Fibroblast of lung (primary cell): ENCODE data around the gene DUSP3. TPM values are rescaled to one million over a fixed set of nuclear protein-coding genes. Genes with fewer than 3 reads are reported as not detected.

Experiments
- DNase-seq, 2 donors: peaks; one replicate each; pipeline versions ENCODE4 v3.0.0 to v3.0.0-alpha.2; 2010; ENCODE audit warnings: low read depth in 2 of 2
- H2AFZ ChIP-seq: 2 replicates; pipeline ENCODE4 v1.5.1; 2012; ENCODE audit warnings: low read length, control low read depth, inconsistent platforms
- H3K27ac ChIP-seq: 2 replicates; pipeline ENCODE4 v1.5.1; 2011; ENCODE audit warnings: low read length, control low read depth; ENCODE audit not compliant: insufficient read depth
- H3K27me3 ChIP-seq: 2 replicates; pipeline ENCODE4 v1.5.1; 2011; ENCODE audit warnings: mild to moderate bottlenecking, low read length; ENCODE audit not compliant: control insufficient read depth, insufficient read depth
- H3K36me3 ChIP-seq: 2 replicates; pipeline ENCODE4 v1.5.1; 2011; ENCODE audit warnings: low read length; ENCODE audit not compliant: control insufficient read depth, insufficient read depth
- H3K4me1 ChIP-seq: 2 replicates; pipeline ENCODE4 v1.5.1; 2011; ENCODE audit warnings: low read length; ENCODE audit not compliant: control insufficient read depth, insufficient read depth; ENCODE audit errors: extremely low read depth
- H3K4me2 ChIP-seq: 2 replicates; pipeline ENCODE4 v1.5.1; 2011; ENCODE audit warnings: low read length, control low read depth; ENCODE audit not compliant: insufficient read depth; ENCODE audit errors: extremely low read depth
- H3K4me3 ChIP-seq, 4 experiments: fragments of 200-600 bp in 1 of 4; sonication (generic) in 1 of 4; replicated peaks in 1 of 4; 2 replicates each; pipeline ENCODE4 v1.5.1; 2011 to 2016; ENCODE audit warnings: low read length in 4 of 4, low read depth in 3 of 4, mild to moderate bottlenecking in 3 of 4, control low read depth in 2 of 4, inconsistent platforms in 1 of 4, mixed read lengths in 1 of 4; ENCODE audit not compliant: insufficient read depth in 1 of 4; ENCODE audit errors: control extremely low read depth in 1 of 4
- H3K79me2 ChIP-seq: 2 replicates; pipeline ENCODE4 v1.5.1; 2012; ENCODE audit warnings: mild to moderate bottlenecking, low read length, inconsistent platforms; ENCODE audit not compliant: control insufficient read depth, insufficient read depth
- H3K9ac ChIP-seq: 2 replicates; pipeline ENCODE4 v1.5.1; 2011; ENCODE audit warnings: mild to moderate bottlenecking, low read length, control low read depth; ENCODE audit not compliant: insufficient read depth
- H3K9me3 ChIP-seq: 2 replicates; pipeline ENCODE4 v1.5.1; 2012; ENCODE audit warnings: low read depth, low read length; ENCODE audit not compliant: control insufficient read depth, insufficient read depth
- H4K20me1 ChIP-seq: 2 replicates; pipeline ENCODE4 v1.5.1; 2011; ENCODE audit warnings: low read length; ENCODE audit not compliant: control insufficient read depth, insufficient read depth; ENCODE audit errors: extremely low read depth
- EZH2 ChIP-seq: IDR thresholded peaks from 2 replicates; pipeline ENCODE4 v1.5.1; 2012; ENCODE audit warnings: low read length, control low read depth, mild to moderate bottlenecking; ENCODE audit errors: missing control alignments
- polyA plus RNA-seq, 2 donors: library from polyadenylated mRNA; depleted of rRNA in 1 of 2; stranded (reverse) in 1 of 2; unstranded in 1 of 2; fragments of >200 nt; gene quantifications; 2 replicates each; pipeline ENCODE4 v1.2.1, GENCODE V29; 2011 to 2012; ENCODE audit warnings: missing spikeins in 1 of 2
- total RNA-seq: library from RNA; depleted of rRNA; stranded (reverse); fragments of >200 nt; gene quantifications from 2 replicates; pipeline ENCODE4 v1.2.1, GENCODE V29; 2014
- TF ChIP-seq, protein P1 (sequence below), 2 donors: IDR thresholded peaks in 1 of 2; conservative IDR thresholded peaks in 1 of 2; 1 replicate in 1 of 2; 2 replicates in 1 of 2; pipeline ENCODE4 v1.5.1; 2011 to 2012; ENCODE audit warnings: low read length in 2 of 2, control low read depth in 1 of 2, inconsistent platforms in 1 of 2, low read depth in 1 of 2, mild to moderate bottlenecking in 1 of 2

The DUSP3 gene
- total and polyA plus RNA-seq, 2 donors (not counting 1 experiment from before 2014, with no cell fraction given), result 51.2 to 55.9 TPM

DNA sequence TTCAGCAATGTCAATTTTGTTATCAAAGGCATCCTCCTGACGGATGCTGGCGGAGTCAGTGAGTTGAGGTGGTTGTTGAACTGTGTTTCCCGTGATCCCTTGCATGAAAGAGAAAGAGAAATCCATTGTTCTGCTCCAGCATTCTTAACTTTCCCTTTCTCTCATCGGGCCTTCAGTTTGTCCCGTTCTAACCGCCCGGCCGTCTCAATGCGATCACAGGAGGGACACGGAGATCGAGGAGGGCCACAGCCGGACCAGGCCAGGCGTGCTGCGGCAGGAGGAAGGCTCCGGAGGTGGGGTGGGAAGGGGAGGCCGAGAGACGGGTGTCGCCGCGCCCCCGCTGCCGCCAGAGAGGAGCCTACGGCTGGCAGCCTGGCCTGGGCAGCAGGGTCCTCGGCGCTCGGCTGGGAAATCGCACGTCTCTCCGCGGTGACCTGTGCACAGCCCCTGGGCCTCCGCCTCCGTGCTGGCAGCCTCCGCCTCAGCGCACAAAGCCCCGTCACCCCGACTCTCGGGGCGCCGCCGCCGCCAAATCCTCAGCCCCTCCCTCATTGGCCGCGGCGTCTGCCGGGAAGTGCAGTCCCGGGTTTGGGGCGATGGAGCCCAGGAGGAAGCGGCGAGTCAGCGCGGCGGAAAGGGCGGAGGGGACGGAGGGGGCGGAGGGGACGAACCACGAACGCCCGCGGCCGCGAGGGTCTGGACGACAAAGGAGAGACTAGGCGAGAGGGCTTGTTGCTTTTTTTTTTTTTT lies 58.3 kb downstream of the DUSP3 start:
- Histone ChIP-seq H3K36me3 (no peaks in the 10 kb centered on the region), H2AFZ (peak overlapping the region; percentile 90), H3K27ac (peak overlapping the region; percentile 82), H3K4me2 (peak overlapping the region; percentile 78), H3K4me3 (peak overlapping the region; percentile 38 to 62 (median 52)), H3K79me2 (no peaks in the 10 kb centered on the region), H3K27me3 (no peaks in the 10 kb centered on the region), H3K4me1 (peaks cover 6% of the 10 kb centered on the region), H4K20me1 (no peaks in the 10 kb centered on the region), H3K9ac (peak overlapping the region; percentile 76), H3K9me3 (no peaks in the 10 kb centered on the region)
- TF ChIP-seq, protein P1, sequence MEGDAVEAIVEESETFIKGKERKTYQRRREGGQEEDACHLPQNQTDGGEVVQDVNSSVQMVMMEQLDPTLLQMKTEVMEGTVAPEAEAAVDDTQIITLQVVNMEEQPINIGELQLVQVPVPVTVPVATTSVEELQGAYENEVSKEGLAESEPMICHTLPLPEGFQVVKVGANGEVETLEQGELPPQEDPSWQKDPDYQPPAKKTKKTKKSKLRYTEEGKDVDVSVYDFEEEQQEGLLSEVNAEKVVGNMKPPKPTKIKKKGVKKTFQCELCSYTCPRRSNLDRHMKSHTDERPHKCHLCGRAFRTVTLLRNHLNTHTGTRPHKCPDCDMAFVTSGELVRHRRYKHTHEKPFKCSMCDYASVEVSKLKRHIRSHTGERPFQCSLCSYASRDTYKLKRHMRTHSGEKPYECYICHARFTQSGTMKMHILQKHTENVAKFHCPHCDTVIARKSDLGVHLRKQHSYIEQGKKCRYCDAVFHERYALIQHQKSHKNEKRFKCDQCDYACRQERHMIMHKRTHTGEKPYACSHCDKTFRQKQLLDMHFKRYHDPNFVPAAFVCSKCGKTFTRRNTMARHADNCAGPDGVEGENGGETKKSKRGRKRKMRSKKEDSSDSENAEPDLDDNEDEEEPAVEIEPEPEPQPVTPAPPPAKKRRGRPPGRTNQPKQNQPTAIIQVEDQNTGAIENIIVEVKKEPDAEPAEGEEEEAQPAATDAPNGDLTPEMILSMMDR (conservative IDR thresholded peaks at IDR 0.05 in 1 of 2, IDR thresholded peaks at IDR 0.05 in 1 of 2; ENCODE audit: low read depth in 1 of 2, low read length in 2 of 2), result no peak
- TF ChIP-seq EZH2, result no peak
- peak; percentile 59 to 67 for DNase-seq

DNA sequence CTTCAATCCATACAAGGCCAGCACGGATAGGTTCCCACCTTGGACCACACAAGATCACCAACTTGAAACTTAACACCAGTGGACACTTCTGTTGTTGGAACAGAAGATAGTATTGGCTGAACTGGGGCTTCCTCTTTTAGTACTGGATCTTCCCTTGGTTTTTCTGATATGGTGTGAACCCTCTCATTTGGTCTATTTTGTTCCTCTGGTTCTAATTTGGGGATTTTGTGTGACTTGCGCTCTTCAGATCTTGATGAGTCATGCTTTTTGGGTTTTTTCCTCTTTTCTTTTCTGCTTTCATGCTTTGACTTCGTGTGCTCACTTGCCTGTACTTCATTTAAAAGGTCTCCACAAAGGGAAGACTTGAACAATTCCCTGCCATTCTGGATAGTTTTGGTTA lies 59.2 kb downstream of the DUSP3 start:
- TF ChIP-seq EZH2, result no peak
- TF ChIP-seq, protein P1 (conservative IDR thresholded peaks at IDR 0.05 in 1 of 2, IDR thresholded peaks at IDR 0.05 in 1 of 2; ENCODE audit: low read depth in 1 of 2, low read length in 2 of 2), result no peak
- no peak for DNase-seq
- H3K36me3 ChIP-seq, result no peaks in the 10 kb centered on the region
- H4K20me1 ChIP-seq, result no peaks in the 10 kb centered on the region
- H3K79me2 ChIP-seq, result no peaks in the 10 kb centered on the region
- H2AFZ ChIP-seq, result no peak overlapping the region
- no peaks in the 10 kb centered on the region for H3K9me3 ChIP-seq
- peaks cover 5% of the 10 kb centered on the region for H3K4me1 ChIP-seq
- no peak overlapping the region for H3K4me2 ChIP-seq
- H3K27me3 ChIP-seq, result no peaks in the 10 kb centered on the region
- no peak overlapping the region for H3K4me3 ChIP-seq
- H3K27ac ChIP-seq, result no peak overlapping the region
- H3K9ac ChIP-seq, result no peak overlapping the region

DNA sequence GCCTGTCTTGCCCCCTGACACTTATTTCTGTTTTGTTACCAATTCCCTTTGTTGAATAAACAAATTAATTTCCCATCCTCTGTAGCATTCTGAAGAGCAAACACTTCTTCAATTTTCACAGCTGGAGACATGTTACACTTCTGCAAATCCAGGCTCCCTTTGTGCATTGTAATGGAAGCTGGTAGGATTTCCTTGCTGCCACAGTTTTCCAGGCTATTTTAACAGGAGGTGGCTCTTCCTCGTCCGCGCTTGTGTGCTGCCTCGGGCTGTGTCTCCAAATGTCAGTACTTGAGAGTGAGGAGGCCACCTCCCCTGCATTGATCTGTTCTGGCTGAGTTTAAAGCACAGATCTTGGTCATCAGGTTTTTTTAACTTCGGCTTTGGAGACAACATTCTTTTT lies 60.2 kb downstream of the DUSP3 start:
- DNase-seq, result no peak
- TF ChIP-seq EZH2, result no peak
- TF ChIP-seq, protein P1 (conservative IDR thresholded peaks at IDR 0.05 in 1 of 2, IDR thresholded peaks at IDR 0.05 in 1 of 2; ENCODE audit: low read depth in 1 of 2, low read length in 2 of 2), result no peak

More for the DNA sequence above, 60.2 kb downstream of the DUSP3 start:
- Histone ChIP-seq H3K4me1 (peaks cover 2% of the 10 kb centered on the region), H4K20me1 (no peaks in the 10 kb centered on the region), H3K9ac (no peak overlapping the region), H3K79me2 (no peaks in the 10 kb centered on the region), H3K27me3 (no peaks in the 10 kb centered on the region), H3K4me2 (no peak overlapping the region), H3K36me3 (no peaks in the 10 kb centered on the region), H3K27ac (no peak overlapping the region), H3K4me3 (no peak overlapping the region), H2AFZ (no peak overlapping the region), H3K9me3 (no peaks in the 10 kb centered on the region)
